ENCODE data around the gene SCN5A. TPM values are rescaled to one million over a fixed set of nuclear protein-coding genes. Genes with fewer than 3 reads are reported as not detected.

The SCN5A gene
- total RNA-seq, 1 donor: not detected

GRCh38 chr3:38651153-38651789 is 1.8 kb upstream of the SCN5A start:
- Histone ChIP-seq H3K27ac (ENCODE audit: low read depth, low read length) (no peak overlapping the region), H3K9me3 (ENCODE audit: low read depth, low read length) (no peaks in the 10 kb centered on the region), H3K79me2 (ENCODE audit: insufficient read depth, low read length) (no peaks in the 10 kb centered on the region), H3K36me3 (ENCODE audit: insufficient read depth, low read length) (no peaks in the 10 kb centered on the region), H2AFZ (ENCODE audit: low read length) (no peak overlapping the region), H3K4me3 (ENCODE audit: insufficient read depth, low read length) (no peak overlapping the region), H3K4me1 (ENCODE audit: insufficient read depth, low read length) (no peaks in the 10 kb centered on the region), H3K27me3 (ENCODE audit: insufficient read depth, low read length) (peaks cover 49% of the 10 kb centered on the region), H3K4me2 (ENCODE audit: insufficient read depth, low read length) (no peak overlapping the region), H4K20me1 (ENCODE audit: insufficient read depth, low read length) (no peaks in the 10 kb centered on the region)
- peak; percentile 91 for TF ChIP-seq CTCF (IDR thresholded peaks at IDR 0.05; ENCODE audit: extremely low read depth, low read depth, low read length)
- peak; percentile 95 for DNase-seq (ENCODE audit: insufficient read length, low spot score, missing footprints)

- peak; percentile 78 for DNase-seq (ENCODE audit: insufficient read length, low spot score, missing footprints)
- no peak overlapping the region for H3K27ac ChIP-seq (ENCODE audit: low read depth, low read length)
- TF ChIP-seq CTCF (IDR thresholded peaks at IDR 0.05; ENCODE audit: extremely low read depth, low read depth, low read length): no peak
- no peak overlapping the region for H3K4me3 ChIP-seq (ENCODE audit: insufficient read depth, low read length)
- H3K9me3 ChIP-seq (ENCODE audit: low read depth, low read length): no peaks in the 10 kb centered on the region
- H3K36me3 ChIP-seq (ENCODE audit: insufficient read depth, low read length): no peaks in the 10 kb centered on the region
- no peaks in the 10 kb centered on the region for H4K20me1 ChIP-seq (ENCODE audit: insufficient read depth, low read length)
- no peak overlapping the region for H2AFZ ChIP-seq (ENCODE audit: low read length)
- H3K27me3 ChIP-seq (ENCODE audit: insufficient read depth, low read length): peaks cover 49% of the 10 kb centered on the region
- H3K4me1 ChIP-seq (ENCODE audit: insufficient read depth, low read length): no peaks in the 10 kb centered on the region
- H3K4me2 ChIP-seq (ENCODE audit: insufficient read depth, low read length): peak overlapping the region; percentile 64
- H3K79me2 ChIP-seq (ENCODE audit: insufficient read depth, low read length): no peaks in the 10 kb centered on the region
Measured at GRCh38 chr3:38650248-38650951, 913 bp upstream of the SCN5A start.

GRCh38 chr3:38648659-38649499 is 608 bp downstream of the SCN5A start:
- Histone ChIP-seq H3K4me3 (ENCODE audit: insufficient read depth, low read length) (peak overlapping the region; percentile 33), H3K4me2 (ENCODE audit: insufficient read depth, low read length) (peak overlapping the region; percentile 58), H3K27me3 (ENCODE audit: insufficient read depth, low read length) (peaks cover 57% of the 10 kb centered on the region)

More at GRCh38 chr3:38648659-38649499, 608 bp downstream of the SCN5A start:
- no peak overlapping the region for H3K27ac ChIP-seq (ENCODE audit: low read depth, low read length)
- TF ChIP-seq CTCF (IDR thresholded peaks at IDR 0.05; ENCODE audit: extremely low read depth, low read depth, low read length): no peak
- no peaks in the 10 kb centered on the region for H3K4me1 ChIP-seq (ENCODE audit: insufficient read depth, low read length)
- no peaks in the 10 kb centered on the region for H3K36me3 ChIP-seq (ENCODE audit: insufficient read depth, low read length)
- no peak overlapping the region for H2AFZ ChIP-seq (ENCODE audit: low read length)
- DNase-seq (ENCODE audit: insufficient read length, low spot score, missing footprints): peak; percentile 77
- no peaks in the 10 kb centered on the region for H3K9me3 ChIP-seq (ENCODE audit: low read depth, low read length)
- H3K79me2 ChIP-seq (ENCODE audit: insufficient read depth, low read length): no peaks in the 10 kb centered on the region
- no peaks in the 10 kb centered on the region for H4K20me1 ChIP-seq (ENCODE audit: insufficient read depth, low read length)

Measured in osteoblast (primary cell).